Activated CD4-positive, alpha-beta T cell treated with anti-CD3 and anti-CD28 coated beads, Interleukin-2, amount 50 U/mL, for 24 hours (primary cell): ENCODE data around the gene ZBED1.
"Not testable (repeated sequence)": the region's sequence is repeated elsewhere in the genome, so short reads cannot be mapped to it uniquely, and the experiment has no call there.

Source experiments
- DNase-seq, 2 donors: peaks; one replicate each; pipeline ENCODE4 v3.0.0-alpha.2; 2020; ENCODE audit warnings: low read depth in 1 of 2, low spot score in 1 of 2

The ZBED1 gene

DNA sequence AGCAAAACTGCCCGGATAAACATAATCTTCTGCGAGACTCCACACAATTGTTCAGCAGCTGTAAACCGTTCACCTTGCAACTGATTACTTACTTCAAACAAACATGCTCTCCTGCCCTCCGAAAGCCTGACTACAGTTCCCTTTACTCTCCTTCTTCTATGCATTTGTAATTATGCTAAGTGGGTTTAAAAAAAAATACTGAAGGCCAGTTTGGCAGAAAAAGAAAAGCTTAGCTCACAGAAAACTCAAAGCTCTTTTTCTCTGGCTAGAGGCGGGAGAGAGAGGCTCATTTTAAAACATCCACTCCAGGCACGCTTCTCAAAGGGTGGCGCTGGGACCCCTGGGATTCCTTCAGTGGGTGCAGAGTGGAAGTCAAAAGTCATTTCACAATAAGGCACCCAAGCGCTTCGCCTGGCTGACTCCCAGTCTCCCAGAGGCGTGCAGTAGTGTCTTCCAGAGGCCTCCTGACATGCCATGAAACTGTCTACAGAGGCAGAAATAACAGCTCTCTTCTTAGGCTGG, 1.9 kb downstream of the ZBED1 start:
- no peak for DNase-seq

DNA sequence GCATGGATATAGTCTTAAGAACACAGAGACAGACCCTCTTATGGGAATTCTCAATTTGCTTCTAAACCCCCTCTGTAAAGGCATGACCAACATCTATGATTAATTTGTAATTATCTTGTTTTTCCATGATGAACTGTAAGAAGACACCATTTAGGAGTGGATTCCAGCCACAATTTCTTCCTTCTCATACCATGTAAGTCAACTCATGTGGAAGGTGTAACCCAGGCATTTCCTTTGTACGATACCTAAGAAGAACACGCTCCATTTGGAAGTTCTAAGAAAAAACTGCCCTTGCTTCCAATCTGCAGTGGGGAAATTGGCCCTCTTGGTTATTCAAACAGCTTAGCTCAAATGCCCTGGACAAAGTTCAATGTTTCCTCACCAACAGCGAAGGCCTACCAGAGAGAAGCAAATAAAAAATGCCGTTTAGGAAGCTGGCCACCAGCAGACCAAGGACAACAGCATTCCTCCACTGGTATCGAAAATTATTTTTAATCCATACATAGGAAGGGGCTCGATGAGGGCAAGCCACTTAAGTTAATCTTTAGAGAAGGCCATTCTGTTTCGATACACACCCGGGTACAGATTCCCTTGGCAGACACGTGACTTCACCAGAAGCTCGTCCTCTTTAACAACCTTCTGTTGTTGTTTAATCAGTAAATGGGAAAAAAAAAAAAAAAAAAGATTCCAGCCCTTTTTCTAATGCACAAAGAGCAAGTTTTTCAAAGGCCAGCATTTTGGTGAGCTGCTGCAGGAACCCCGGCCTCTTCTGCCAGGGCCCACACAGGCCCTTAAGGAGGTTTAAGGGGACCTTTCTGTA, 2.6 kb downstream of the ZBED1 start:
- DNase-seq, result no peak

DNA sequence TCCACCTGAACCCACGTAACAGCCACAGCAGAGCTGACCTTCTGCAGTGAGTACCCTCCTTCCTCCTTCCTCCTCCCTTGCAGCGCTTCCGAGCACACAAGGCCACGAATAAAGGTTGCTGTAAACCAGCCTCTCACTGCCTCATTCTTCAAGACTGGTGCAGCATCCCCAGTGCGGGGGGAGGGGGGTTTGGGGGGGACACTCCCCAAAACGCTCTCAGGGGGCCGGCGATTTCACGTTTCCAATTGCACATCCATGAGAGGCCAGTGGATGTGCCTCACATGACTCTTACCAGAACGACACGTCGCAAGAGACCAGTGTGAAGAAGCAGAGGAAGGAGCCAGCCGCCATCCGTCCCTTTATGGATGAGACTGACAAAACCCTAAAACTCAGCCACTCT, 5.2 kb downstream of the ZBED1 start:
- no peak for DNase-seq

DNA sequence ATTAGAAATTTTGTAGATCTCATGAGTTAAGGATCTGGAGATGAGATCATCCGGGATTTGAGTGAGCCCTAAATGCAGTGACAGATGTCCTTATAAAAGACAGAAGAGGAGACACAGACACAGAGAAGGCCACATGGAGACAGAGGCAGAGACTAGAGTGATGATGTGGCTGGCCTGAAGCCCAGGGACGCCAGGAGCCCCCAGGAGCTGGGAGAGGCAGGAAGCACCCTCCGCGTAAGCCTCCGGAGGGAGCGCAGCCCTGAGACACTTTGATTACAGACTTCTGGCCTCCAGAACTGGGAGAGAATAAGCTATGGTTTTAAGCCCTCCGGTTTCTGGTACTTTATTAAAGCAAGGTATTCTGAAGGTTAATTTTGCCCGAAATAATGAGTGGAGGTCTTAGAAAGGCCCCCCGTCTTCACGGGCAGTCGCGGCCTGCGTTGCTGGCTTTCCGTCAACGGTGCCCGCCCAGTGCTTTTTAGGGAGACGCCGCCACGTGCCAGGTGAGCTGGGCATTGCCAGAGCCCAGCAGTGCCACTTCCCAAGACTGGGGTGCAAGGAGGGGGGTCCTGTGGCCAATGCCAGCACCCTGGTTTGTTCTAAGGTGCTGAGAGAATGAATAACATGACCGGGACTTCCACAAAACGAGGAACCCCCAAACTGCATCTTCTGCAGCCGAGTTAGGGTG, 8.1 kb downstream of the ZBED1 start:
- no peak for DNase-seq

DNA sequence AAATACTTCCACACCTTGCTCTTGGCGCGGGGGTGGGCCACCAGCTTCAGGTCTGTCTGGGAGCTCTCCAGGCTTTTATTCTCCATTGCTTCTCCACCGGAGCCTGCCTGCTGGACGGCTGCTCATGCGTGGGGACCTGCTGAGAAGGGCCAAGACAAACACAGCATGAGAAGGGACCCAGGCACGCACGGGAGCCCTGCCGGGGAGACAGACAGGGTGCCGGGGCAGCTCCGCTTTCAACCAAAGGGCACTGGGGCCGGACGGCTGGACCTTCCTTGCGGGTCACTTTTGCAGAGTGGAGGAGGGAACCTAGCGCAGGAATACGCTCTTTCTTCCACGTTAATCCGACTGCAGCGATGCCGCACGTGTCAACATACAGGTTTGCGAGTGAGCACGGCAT, 10.1 kb downstream of the ZBED1 start:
- no peak for DNase-seq

DNA sequence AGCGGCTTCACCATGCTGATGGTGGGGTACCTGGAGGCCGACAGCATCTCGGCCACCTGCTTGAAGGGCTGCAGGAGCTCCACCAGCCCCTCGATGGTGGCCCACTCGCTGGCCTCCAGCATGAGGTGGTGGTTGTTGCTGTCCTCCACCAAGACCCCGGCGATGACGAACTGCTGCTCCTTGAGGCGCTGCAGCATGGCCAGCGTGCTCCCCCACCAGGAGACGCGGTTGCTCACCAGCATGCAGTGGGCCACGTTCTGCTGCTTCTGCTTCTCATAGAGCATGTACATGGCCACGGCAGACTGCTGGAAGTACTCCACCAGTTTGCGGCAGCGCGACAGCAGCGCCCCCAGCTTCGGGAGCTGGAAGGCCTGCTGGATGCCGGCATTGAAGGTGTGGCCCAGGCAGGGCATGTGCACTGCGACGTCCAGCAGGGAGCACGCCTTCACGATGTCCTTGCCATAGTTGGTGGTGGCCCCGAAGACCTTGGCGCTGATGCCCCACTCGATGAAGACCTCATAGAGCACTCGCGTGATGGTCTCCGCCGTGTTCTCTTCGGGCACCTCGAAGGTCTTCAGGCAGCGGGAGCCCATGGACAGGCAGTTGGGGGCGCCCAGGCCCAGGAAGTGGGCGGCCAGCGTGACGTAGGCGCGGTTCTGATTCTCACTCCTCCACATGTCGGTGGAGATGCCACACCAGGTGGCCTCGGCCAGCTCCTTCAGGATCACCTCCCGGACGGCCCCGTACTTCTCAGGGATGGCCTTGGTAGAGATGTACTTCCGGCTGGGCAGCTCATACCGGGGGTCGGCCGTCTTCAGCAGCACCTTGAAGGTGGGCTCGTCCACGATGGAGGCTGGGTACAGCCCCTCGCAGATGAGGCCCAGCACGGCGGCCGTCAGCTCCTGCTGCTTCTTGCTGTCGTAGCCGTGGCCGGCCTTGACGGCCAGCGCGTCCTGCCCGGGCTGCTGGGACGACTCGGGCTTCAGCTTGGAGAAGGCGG, 11.0 kb downstream of the ZBED1 start:
- no peak for DNase-seq

DNA sequence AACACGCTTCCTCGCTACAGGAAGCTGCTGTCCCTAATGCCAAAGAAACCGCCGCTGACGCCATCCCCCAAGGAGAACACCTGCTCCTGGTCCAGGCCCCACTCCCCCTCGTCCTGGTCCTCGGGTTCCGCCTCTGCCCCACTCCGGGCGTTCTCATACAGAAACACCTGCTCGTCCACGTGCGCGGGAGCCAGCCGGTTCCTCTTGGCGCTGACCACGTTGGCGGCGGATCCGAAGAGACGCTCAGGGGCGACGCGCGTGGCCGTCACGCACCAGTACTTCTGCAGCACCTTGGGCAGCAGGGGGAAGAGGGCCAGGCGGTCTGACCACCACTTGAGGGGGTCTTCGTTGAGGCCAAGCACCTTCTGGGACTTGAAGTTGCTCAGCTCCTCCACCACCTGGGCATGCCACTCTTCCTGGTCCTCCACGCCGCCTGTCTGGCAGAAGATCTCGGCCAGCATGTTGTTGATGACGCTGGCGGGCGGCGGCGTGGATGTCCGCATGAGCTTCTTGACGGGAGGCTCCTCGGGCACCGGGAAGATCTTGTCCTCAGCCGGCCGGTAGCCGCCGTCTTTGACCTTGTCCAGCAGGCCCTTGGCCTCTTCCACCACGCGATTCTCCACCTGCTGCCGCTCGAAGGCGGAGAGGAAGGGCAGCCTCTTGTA, 12.0 kb downstream of the ZBED1 start:
- no peak for DNase-seq

DNA sequence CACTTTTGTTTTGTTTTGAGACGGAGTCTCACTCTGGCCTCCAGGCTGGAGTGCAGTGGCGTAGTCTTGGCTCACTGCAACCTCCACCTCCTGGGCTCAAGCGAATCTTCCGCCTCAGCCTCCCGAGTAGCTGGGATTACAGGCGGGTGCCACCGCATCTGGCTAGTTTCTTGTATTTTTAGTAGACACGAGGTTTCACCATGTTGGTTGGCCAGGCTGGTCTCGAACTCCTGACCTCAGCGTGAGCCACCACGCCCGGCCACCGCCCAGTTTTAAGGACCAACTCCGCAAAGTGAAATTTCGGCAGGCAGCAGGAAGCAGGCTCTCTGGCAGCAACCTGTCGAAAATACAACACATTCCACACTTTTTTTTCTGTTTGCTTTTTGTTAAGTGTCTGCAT, 13.4 kb downstream of the ZBED1 start:
- no peak for DNase-seq

DNA sequence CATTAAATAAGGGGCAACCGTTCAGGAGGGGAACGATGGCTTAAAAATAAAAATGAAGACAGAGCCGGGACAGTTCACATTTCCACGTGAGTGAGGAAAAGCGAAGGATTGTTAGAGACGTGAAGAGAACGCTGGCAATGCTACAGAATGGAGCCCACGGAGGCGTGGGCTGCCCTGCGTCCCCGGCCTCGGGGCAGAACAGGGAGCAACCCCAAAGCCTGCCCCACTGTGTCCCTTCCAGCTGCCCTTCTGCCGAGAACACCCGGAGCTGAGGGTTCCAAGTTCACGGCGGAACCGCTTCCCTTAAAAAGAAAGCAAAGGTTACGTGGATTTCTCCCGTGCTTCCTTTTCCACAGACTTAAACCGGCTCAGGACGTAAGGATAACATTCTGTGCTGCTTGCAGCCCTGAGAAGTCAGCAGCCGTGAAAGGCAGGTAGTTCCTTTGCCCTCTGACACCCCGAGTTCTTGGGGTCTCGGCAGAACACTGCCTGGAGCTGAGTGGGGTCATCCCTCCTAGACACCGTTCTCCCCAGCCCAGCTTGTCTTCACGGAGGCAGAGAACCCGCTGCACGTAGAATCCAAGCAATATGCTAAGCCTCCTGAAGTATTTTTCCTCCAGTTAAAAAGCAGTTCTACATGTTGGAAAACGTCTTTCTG, 14.2 kb downstream of the ZBED1 start:
- no peak for DNase-seq

DNA sequence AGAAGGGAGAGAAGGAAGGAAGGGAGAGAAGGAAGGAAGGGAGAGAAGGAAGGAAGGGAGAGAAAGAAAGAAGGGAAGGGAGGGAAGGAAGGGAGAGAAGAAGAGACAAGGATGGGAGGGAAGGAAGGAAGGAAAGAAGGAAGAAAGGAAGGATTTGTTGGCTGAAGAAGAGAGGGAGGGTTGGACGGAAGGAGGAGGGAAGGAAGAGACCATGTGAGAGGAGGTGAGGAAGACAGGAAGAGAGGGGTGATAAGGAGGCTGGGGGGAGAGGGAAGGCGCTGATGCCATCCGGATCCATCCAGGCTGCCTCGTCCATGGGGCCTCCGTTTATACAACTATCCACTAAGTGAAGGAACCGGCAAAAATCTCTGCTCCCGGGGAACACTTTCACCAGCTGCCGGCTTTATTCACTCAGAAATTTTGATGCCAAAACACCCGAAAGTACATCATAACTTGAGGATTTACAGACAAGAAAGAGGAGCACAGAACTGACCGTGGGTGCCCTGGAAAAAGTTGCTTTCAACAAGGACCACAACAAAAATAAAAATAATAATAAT, 14.9 kb downstream of the ZBED1 start:
- DNase-seq, result no peak

DNA sequence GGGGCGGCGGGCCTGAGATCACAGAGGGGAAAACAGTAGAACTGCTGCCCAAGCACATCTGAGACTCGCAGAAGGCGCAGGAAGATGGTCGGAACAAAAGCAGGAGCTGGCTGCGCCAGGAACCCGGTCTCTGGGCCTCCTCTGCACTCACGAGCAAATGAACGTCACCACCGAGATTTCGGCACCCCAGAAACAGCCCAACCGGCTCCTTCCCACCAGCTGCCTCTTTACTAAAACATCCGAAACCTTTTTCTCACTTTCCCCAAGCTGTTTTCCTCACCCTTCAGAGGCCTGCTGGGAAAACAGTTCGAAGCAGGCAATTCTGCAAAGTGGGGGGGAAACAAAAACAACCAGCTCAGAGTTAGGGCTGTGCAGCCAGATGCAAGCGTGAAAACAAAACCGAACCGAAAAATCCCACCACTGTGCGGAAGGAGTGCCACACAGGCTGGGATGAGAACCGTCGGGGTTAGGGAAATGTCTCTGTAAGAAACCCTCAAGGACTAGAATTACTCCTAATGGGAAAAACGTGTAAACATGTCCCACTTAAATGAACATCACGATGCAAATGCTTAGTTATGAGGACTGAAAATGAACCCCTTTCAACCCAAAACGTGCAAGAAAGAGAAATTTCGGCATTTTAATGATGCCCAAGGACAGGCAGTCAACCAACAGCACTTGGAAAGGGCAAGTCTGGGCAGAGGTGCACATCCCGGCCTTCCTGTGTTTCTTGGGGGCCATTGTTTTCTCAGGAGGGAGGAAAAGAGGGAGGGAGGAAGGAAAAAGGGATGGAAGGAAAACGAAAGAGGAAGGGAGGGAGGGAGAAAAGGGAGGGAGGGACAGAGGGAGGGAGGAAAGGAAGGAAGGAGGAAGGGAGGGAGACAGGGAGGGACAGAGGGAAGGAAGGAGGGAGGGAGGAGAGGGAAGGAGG, 15.8 kb downstream of the ZBED1 start:
- DNase-seq, result no peak

DNA sequence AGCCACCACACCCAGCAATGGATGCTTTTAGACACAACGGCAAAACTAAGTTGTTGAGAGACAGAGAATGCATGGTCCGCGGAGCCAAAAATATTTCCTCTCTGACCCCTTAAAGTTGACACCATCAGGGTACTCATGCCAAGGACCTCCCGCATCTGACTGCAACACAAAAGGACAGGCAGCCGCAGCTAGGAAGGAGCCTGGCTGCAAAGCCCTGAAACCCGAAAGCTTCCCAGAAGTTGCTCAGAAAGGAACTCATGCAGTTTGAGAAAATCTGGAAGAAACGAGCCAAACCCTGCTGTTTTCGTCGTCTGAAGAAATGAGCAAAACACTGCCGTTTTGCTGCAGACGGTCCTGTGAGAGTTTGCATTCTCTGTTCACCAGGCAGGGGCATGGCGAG, 16.5 kb downstream of the ZBED1 start:
- no peak for DNase-seq

DNA sequence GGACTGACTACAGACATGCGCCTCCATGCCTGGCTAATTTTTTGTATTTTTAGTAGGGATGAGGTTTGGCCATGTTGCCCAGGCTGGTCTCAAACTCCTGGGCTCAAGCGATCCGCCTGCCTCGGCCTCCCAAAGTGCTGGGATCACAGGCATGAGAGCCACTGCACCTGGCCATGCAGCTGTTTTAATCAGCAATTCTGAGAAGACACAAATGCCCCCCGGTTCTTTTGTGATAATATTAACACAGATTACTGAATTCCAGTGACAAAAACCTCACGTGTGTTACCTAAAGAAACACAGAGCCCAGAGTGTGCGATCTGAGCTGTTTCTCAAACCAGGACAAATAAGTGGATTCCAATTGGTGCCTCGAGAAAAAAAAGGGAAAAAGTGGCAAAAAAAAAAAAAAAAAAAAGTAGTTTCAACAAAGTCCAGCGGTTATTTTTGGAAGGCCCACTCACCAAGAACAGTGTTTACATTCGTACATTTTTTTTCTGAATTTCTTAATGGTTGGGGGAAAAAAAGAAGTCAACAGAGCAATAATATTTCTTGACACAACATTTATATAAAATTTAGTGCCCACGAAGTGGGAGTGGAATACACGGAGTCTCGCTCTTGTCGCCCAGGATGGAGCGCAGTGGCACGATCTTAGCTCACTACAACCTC, 17.2 kb downstream of the ZBED1 start:
- DNase-seq, result no peak

DNA sequence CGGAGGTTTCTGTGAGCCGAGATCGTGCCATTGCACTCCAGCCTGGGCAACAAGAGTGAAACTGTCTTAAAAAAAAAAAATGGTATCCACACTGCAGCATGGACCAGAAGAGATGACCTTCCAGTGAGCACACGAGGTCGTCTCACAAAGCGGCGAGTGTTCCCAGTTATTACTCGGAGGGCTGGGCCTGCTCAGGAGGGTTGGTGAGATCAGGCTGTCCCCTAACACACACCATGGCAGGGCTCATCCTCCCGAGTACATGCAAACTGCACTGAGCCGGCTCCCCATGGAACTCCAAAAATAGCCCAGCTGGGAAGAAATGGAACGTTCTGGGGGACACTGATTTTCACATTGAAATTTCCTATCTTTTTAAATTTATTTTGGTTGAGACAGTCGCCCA, 19.2 kb downstream of the ZBED1 start:
- not testable (repeated sequence) for DNase-seq

DNA sequence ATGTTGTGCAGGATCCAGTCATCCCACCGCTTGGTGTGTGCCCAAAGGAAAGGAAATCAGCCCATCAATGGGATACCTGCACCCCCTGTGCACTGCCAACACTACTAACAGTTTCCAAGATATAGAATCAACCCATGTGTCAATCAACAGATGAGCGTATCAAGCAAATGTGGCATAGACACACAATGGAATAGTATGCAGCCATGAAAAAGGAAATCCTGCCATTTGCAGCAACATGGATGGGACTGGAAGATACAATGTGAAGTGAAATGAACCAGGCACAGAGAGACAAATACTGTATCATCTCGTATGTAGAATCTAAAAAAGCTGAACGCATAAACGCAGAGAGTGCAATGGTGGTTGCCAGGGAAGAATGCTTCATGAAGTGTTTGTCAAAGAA, 20.8 kb downstream of the ZBED1 start:
- DNase-seq, result not testable (repeated sequence)

DNA sequence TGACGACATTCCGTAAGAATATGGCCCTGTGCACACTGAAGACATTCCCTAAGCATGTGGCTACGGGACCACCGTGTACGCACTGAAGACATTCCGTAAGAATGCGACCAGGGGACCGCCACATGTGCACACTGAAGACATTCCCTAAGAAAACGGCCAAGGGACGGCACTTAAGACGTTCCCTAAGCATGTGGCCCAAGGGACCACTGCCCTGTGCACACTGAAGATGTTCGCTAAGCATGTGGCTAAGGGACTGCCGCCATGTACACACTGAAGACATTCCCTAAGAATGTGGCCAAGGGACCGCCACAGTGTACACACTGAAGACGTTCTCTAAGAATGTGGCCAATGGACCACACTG, 21.4 kb downstream of the ZBED1 start:
- DNase-seq, result no peak

DNA sequence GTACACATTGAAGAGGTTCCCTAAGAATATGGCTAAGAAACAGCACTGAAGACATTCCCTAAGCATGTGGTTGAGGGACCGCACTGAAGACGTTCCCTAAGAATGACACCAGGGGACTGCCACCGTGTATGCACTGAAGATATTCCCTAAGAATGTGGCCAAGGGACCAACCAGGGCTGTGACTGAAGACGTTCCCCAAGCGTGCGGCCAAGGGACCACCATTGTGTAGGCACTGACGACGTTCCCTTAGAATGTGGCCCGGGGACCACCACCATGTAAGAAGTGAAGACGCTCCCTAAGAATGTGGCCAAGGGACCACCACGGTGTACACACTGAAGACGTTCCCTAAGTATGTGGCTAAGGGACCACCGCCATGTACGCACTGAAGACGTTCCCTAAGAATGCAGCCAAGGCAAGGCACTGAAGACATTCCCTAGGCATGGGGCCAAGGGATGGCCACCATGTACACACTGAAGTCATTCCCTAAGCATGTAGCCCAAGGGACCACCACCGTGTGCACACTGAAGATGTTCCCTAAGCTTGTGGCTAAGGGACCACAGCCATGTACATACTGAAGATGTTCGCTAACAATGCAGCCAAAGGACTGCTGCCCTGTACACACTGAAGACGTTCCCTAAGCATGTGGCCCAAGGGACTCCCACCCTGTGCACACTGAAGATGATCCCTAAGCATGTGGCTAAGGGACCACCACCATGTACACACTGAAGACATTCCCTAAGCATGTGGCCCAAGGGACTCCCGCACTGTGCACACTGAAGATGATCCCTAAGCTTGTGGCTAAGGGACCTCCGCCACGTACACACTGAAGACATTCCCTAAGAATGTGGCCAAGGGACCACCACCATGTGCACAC, 22.0 kb downstream of the ZBED1 start:
- DNase-seq, result no peak
